Measurements from ENCODE around the gene TRPC4AP.

TRPC4AP gene

GRCh38 chr20:34983995-34984735 is 108.4 kb downstream of the TRPC4AP start:
- POLR2A ChIA-PET = no interaction called here

GRCh38 chr20:34983089-34983820 is 109.4 kb downstream of the TRPC4AP start:
- POLR2A ChIA-PET = no interaction called here
- TF ChIP-seq, protein P1, sequence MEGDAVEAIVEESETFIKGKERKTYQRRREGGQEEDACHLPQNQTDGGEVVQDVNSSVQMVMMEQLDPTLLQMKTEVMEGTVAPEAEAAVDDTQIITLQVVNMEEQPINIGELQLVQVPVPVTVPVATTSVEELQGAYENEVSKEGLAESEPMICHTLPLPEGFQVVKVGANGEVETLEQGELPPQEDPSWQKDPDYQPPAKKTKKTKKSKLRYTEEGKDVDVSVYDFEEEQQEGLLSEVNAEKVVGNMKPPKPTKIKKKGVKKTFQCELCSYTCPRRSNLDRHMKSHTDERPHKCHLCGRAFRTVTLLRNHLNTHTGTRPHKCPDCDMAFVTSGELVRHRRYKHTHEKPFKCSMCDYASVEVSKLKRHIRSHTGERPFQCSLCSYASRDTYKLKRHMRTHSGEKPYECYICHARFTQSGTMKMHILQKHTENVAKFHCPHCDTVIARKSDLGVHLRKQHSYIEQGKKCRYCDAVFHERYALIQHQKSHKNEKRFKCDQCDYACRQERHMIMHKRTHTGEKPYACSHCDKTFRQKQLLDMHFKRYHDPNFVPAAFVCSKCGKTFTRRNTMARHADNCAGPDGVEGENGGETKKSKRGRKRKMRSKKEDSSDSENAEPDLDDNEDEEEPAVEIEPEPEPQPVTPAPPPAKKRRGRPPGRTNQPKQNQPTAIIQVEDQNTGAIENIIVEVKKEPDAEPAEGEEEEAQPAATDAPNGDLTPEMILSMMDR (IDR thresholded peaks at IDR 0.05; ENCODE audit: insufficient read depth, low read length, missing control alignments) = no peak
- H3K4me3 ChIP-seq (ENCODE audit: low read depth, low read length) = no peak overlapping the region
- CTCF ChIA-PET = interaction anchor here (4.5 kb wide), 1 partner anchor 110 kb away, joined by 23 read pairs; the partner anchor contains the start of gene GGT7
- DNase-seq (ENCODE audit: low read depth, low spot score) = no peak

More at GRCh38 chr20:34983995-34984735, 108.4 kb downstream of the TRPC4AP start:
- CTCF ChIA-PET = interaction anchor here (4.5 kb wide), 1 partner anchor 111 kb away, joined by 23 read pairs; the partner anchor contains the start of gene GGT7
- TF ChIP-seq, protein P1 (IDR thresholded peaks at IDR 0.05; ENCODE audit: insufficient read depth, low read length, missing control alignments) = no peak
- no peak for DNase-seq (ENCODE audit: low read depth, low spot score)
- no peak overlapping the region for H3K4me3 ChIP-seq (ENCODE audit: low read depth, low read length)

DNA sequence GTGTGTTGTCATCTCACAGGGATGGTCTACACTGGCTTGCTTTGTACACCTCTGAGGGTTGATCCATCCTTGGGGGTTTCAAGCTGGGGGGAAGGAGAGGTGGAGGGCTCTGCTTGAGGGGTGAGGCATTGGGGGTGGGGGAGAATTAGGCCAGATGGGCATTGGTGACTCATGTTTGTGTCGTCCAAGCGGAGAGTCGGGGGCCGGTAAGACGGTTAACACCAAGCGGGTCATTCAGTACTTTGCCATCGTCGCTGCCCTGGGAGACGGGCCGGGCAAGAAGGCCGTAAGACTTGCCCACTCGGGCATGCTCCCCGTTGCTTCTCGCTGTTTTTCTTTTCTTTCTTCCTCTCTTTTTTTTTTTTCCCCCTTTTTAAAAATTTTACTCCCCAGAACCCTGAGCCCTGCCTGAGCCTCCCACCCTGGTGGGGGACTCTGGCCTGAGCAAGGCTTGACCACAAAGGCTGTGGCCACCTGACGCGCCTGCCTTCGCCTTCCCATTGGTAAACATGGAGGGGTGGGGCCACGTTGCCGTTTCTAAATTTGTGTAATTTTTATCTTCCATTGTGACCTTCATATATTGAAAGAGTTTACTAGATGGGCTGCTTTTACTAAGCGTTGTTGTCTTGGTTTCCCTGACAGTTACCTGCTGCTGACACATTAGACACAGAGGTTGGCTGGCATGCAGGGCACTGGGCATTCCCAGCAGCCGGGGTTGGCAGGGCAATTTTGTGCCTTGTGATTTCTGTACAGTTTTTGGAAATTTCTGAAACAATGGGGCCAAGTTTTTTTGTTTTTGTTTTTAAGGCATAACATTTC is 110.1 kb downstream of the TRPC4AP start:
- POLR2A ChIA-PET = no interaction called here
- no peak overlapping the region for H3K4me3 ChIP-seq (ENCODE audit: low read depth, low read length)
- CTCF ChIA-PET = interaction anchor here (1.2 to 4.5 kb wide), 2 partner anchors 9 to 109 kb away, joined by 3 to 23 read pairs; partner anchors contain the start of gene GGT7
- DNase-seq (ENCODE audit: low read depth, low spot score) = no peak
- TF ChIP-seq, protein P1 (IDR thresholded peaks at IDR 0.05; ENCODE audit: insufficient read depth, low read length, missing control alignments) = no peak

DNA sequence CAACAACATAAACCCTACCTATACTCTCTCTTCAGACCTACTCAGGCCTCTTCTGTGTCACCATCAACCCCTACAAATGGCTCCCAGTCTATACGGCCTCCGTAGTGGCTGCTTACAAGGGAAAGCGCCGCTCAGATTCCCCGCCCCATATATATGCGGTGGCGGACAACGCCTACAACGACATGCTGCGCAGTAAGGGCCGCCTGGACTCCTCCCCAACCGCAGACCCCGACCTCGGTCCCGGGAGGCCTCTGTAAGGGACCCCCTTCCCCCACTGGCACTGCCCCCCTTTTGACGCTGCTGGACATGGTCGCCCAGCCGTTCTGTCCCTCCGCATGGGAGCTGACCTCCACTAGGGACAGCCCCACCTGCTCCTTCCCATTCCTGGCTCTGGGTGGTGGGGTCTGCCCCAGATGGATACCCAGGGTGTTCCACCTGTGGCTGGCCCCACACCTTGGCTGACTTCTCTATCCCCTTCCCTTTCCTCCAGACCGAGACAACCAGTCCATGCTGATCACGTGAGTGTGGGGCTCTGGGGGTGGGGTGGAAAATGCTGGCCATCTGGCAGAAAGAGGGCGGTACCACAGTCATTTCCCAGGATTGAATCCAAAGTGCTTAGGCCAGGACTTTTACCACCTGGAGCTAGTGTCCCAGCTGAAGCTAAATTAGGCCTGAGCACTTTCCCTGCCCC is 111.9 kb downstream of the TRPC4AP start:
- no peak for DNase-seq (ENCODE audit: low read depth, low spot score)
- CTCF ChIA-PET = interaction anchor here (1.1 kb wide), 1 partner anchor 145 kb away, joined by 3 read pairs; no protein-coding TSS in a partner anchor
- TF ChIP-seq, protein P1 (IDR thresholded peaks at IDR 0.05; ENCODE audit: insufficient read depth, low read length, missing control alignments) = no peak
- POLR2A ChIA-PET = no interaction called here
- no peak overlapping the region for H3K4me3 ChIP-seq (ENCODE audit: low read depth, low read length)

- no peak overlapping the region for H3K4me3 ChIP-seq (ENCODE audit: low read depth, low read length)
- ChIA-PET CTCF (interaction anchor here (1.1 to 1.3 kb wide), 2 partner anchors 106 to 144 kb away, joined by 3 to 6 read pairs; no protein-coding TSS in a partner anchor), POLR2A (no interaction called here)
- DNase-seq (ENCODE audit: low read depth, low spot score) = no peak
- TF ChIP-seq, protein P1 (IDR thresholded peaks at IDR 0.05; ENCODE audit: insufficient read depth, low read length, missing control alignments) = no peak
Observed at GRCh38 chr20:34979366-34980153, 113.0 kb downstream of the TRPC4AP start.
